GM12878 (cell line): ENCODE data around the gene COX6A2. TPM values are rescaled to one million over a fixed set of nuclear protein-coding genes. Genes with fewer than 3 reads are reported as not detected.

Experiments used
- ATAC-seq: fragments of 200-7000 bp; cut with Tn5 transposase; 3 replicates; pipeline ENCODE4 v1.9.1; 2020; ENCODE audit warnings: mild to moderate bottlenecking, moderate library complexity
- BruUV-seq: library from RNA; stranded (reverse); fragments of 400-500 nt; replicated peaks from 2 replicates; lab custom pipeline; 2021; lab: Mats Ljungman, UMichigan
- CTCF ChIA-PET: fragments of 300-600 bp; sonication (Branson Sonifier 250); formaldehyde crosslinking; extraction: SDS; loops from one replicate; lab custom pipeline; 2021; ENCODE audit warnings: inconsistent platforms; lab: Yijun Ruan, JAX
- POLR2A ChIA-PET: fragments of 350-600 bp; formaldehyde crosslinking; extraction: SDS; loops from one replicate; lab custom pipeline; 2021; ENCODE audit warnings: inconsistent platforms; lab: Charles Lee
- RAD21 ChIA-PET: fragments of 300-600 bp; sonication (Branson Sonifier 250); formaldehyde crosslinking; loops from one replicate; lab custom pipeline; 2023; ENCODE audit warnings: antibody characterized with exemption; ENCODE audit not compliant: unreplicated experiment; lab: Charles Lee
- SMC1A ChIA-PET: fragments of 300-600 bp; sonication (Branson Sonifier 250); formaldehyde crosslinking; loops from one replicate; lab custom pipeline; 2023; ENCODE audit not compliant: unreplicated experiment, uncharacterized antibody; lab: Charles Lee
- DNase-seq: peaks from one replicate; pipeline ENCODE4 v3.0.0-alpha.2; 2011; ENCODE audit warnings: low read depth, low spot score
- FAIRE-seq: peaks from 3 replicates; lab custom pipeline; 2011; peaks lifted over from hg19 to GRCh38; lab: Jason Lieb, UNC
- H2AFZ ChIP-seq: 2 replicates; pipeline ENCODE4 v1.6.0; 2011; ENCODE audit warnings: low read depth, low read length, control low read depth; ENCODE audit not compliant: control insufficient read depth
- H3K27ac ChIP-seq: 2 replicates; pipeline ENCODE4 v1.5.1; 2011; ENCODE audit warnings: control low read depth; ENCODE audit not compliant: control insufficient read depth, insufficient read depth
- H3K27me3 ChIP-seq, 2 experiments: replicated peaks in 1 of 2; 2 replicates each; pipeline versions ENCODE4 v1.6.0 to v1.6.1; 2011; ENCODE audit warnings: low read length in 1 of 2; ENCODE audit not compliant: control insufficient read depth in 2 of 2, insufficient read depth in 2 of 2
- H3K36me3 ChIP-seq, 2 experiments: 2 replicates each; pipeline ENCODE4 v1.5.1; 2011; ENCODE audit warnings: low read length in 1 of 2; ENCODE audit not compliant: control insufficient read depth in 2 of 2, insufficient read depth in 2 of 2
- H3K4me1 ChIP-seq: 2 replicates; pipeline ENCODE4 v1.6.1; 2011; ENCODE audit warnings: mild to moderate bottlenecking, low read length, moderate library complexity, mixed read lengths; ENCODE audit not compliant: control insufficient read depth, insufficient read depth
- H3K4me2 ChIP-seq: 2 replicates; pipeline ENCODE4 v1.6.0; 2011; ENCODE audit warnings: control low read depth; ENCODE audit not compliant: control insufficient read depth, insufficient read depth
- H3K4me3 ChIP-seq: fragments of 200-600 bp; sonication (generic); 2 replicates; pipeline ENCODE4 v1.5.1; 2016
- H3K79me2 ChIP-seq: 2 replicates; pipeline ENCODE4 v1.6.0; 2011; ENCODE audit warnings: low read length; ENCODE audit not compliant: control insufficient read depth, insufficient read depth
- H3K9ac ChIP-seq: 2 replicates; pipeline ENCODE4 v1.8.0; 2011; ENCODE audit warnings: low read length, control low read depth, mixed read lengths; ENCODE audit not compliant: control insufficient read depth, insufficient read depth
- H3K9me3 ChIP-seq: replicated peaks from 3 replicates; pipeline ENCODE4 v1.5.1; 2011; ENCODE audit warnings: mild to moderate bottlenecking, low read length; ENCODE audit not compliant: control insufficient read depth, insufficient read depth
- H4K20me1 ChIP-seq: 2 replicates; pipeline ENCODE4 v1.6.0; 2011; ENCODE audit not compliant: control insufficient read depth, insufficient read depth
- CREM ChIP-seq: IDR thresholded peaks from 2 replicates; pipeline ENCODE4 v1.6.1; 2014; ENCODE audit warnings: antibody characterized with exemption, low read depth
- CTCF ChIP-seq, 3 experiments: IDR thresholded peaks in 2 of 3; conservative IDR thresholded peaks in 1 of 3; 2 replicates each; pipeline ENCODE4 v1.5.1; 2011; ENCODE audit warnings: low read depth in 3 of 3, low read length in 3 of 3, mild to moderate bottlenecking in 3 of 3, control low read depth in 2 of 3, moderate library complexity in 2 of 3, inconsistent platforms in 1 of 3, mixed read lengths in 1 of 3; ENCODE audit not compliant: control insufficient read depth in 2 of 3, insufficient read depth in 1 of 3; ENCODE audit errors: extremely low read depth in 1 of 3
- ESRRA ChIP-seq: IDR thresholded peaks from 2 replicates; pipeline ENCODE4 v1.6.1; 2012; ENCODE audit warnings: mild to moderate bottlenecking, low read length, improper control_type of control experiment
- IKZF1 ChIP-seq: fragments of 450-650 bp; conservative IDR thresholded peaks from 2 replicates; pipeline ENCODE4 v1.6.1; 2017; ENCODE audit warnings: antibody characterized with exemption, mild to moderate bottlenecking
- IKZF2 ChIP-seq, 2 experiments: fragments of 450-650 bp; IDR thresholded peaks; 2 replicates each; pipeline ENCODE4 v1.6.1; 2017; ENCODE audit warnings: mild to moderate bottlenecking in 2 of 2, moderate library complexity in 2 of 2
- RAD21 ChIP-seq: IDR thresholded peaks from 2 replicates; pipeline ENCODE4 v1.6.1; 2011; ENCODE audit warnings: mild to moderate bottlenecking, low read depth, low read length, moderate library complexity; ENCODE audit not compliant: insufficient read depth
- SIN3A ChIP-seq: IDR thresholded peaks from 2 replicates; pipeline ENCODE4 v1.6.1; 2012; ENCODE audit warnings: low read depth, low read length, improper control_type of control experiment
- ZNF622 ChIP-seq: fragments of 450-650 bp; IDR thresholded peaks from 2 replicates; pipeline ENCODE4 v1.6.1; 2017; ENCODE audit warnings: mild to moderate bottlenecking, inconsistent platforms
- ZNF687 ChIP-seq: fragments of 450-650 bp; IDR thresholded peaks from 2 replicates; pipeline ENCODE4 v1.6.1; 2017; ENCODE audit warnings: mild to moderate bottlenecking, moderate library complexity
- WGBS: methylation state at CpG from one replicate; pipeline ENCODE4 v1.1.6; 2016; ENCODE audit warnings: low lambda C conversion rate; ENCODE audit not compliant: insufficient replicate concordance, insufficient coverage; ENCODE audit errors: missing lambda C conversion rate; 5-methylcytosine and 5-hydroxymethylcytosine counted together
- in situ Hi-C: fragments of 300-500 bp; cut with MboI; formaldehyde crosslinking; loops from 9 replicates; pipeline ENCODE4 v1.14.3; 2018; ENCODE audit warnings: mixed read lengths
- intact Hi-C: fragments of 100-400 bp; cut with micrococcal nuclease; formaldehyde crosslinking; loops from one replicate; pipeline ENCODE4 v1.14.2; 2022; ENCODE audit not compliant: unreplicated experiment
- polyA plus RNA-seq, 11 experiments: library from polyadenylated mRNA; depleted of rRNA in 4 of 11; unstranded in 6 of 11; stranded (reverse) in 5 of 11; fragments of >200 nt; fragmentation: Nextera tagmentation in 4 of 11; fragmentation: Illumina TruSeq in 1 of 11; extraction: Ambion mirVana in 4 of 11; extraction: Trizol in 1 of 11; gene quantifications; 1 replicate in 1 of 11; 2 replicates in 10 of 11; pipeline versions ENCODE4 v1.2.1 to v1.2.3, GENCODE V29; 2011 to 2016; ENCODE audit warnings: inconsistent platforms in 2 of 11, missing spikeins in 2 of 11, low read depth in 1 of 11
- total RNA-seq, 4 experiments: library from RNA; depleted of rRNA in 3 of 4; stranded (reverse); fragments of >200 nt in 3 of 4; fragmentation: Illumina TruSeq in 1 of 4; extraction: Trizol in 1 of 4; gene quantifications; 2 replicates each; pipeline versions ENCODE4 v1.2.1 to v1.2.3, GENCODE V29; 2013 to 2021
- TF ChIP-seq, protein P1 (sequence below): fragments of 450-650 bp; IDR thresholded peaks from 2 replicates; pipeline ENCODE4 v1.6.1; 2016; ENCODE audit warnings: mild to moderate bottlenecking

The COX6A2 gene
- total and polyA plus RNA-seq, 10 of the 15 experiments (the other 5 are each of a cell fraction or from before 2014, with no cell fraction given), result not detected

GRCh38 chr16:31451681-31452351, 23.7 kb upstream of the COX6A2 start:
- ATAC-seq (peak; percentile 84), DNase-seq (no peak), FAIRE-seq (no peak)
- H3K79me2 ChIP-seq, result peaks cover 12% of the 10 kb centered on the region
- H2AFZ ChIP-seq, result no peak overlapping the region
- ChIA-PET POLR2A (no interaction called here), SMC1A (interaction anchor here (0.8 to 1.6 kb wide), 4 partner anchors 9 to 67 kb away, joined by 3 to 5 read pairs (median 4); no protein-coding TSS in a partner anchor), RAD21 (interaction anchor here (1.2 kb wide), 1 partner anchor 415 kb away, joined by 3 read pairs; no protein-coding TSS in a partner anchor), CTCF (interaction anchor here (0.7 to 3.0 kb wide), 8 partner anchors 9 to 524 kb away, joined by 3 to 11 read pairs (median 3); partner anchors contain the start of genes KAT8 and ZNF843)
- H3K4me1 ChIP-seq, result peaks cover 8% of the 10 kb centered on the region
- peaks cover 5% of the 10 kb centered on the region; the same call in 1 of the 2 replicates for H4K20me1 ChIP-seq
- BruUV-seq, result no TSS peak
- H3K27me3 ChIP-seq, result no peaks in the 10 kb centered on the region
- H3K9ac ChIP-seq, result no peak overlapping the region
- no peaks in the 10 kb centered on the region for H3K36me3 ChIP-seq
- 74% methylated on average over 11 of the region's 11 CpGs for WGBS
- in situ Hi-C loops (no loop called here), intact Hi-C loops (no loop called here)
- TF ChIP-seq ESRRA (no peak), CREM (no peak), IKZF2 (IDR thresholded peaks at IDR 0.05) (0 out of 4 replicates have a peak, but pooled peaks of 1 of the 2 experiments have one; percentile 42), CTCF (IDR thresholded peaks at IDR 0.05 in 2 of 3, conservative IDR thresholded peaks at IDR 0.05 in 1 of 3; ENCODE audit: control insufficient read depth in 2 of 3, extremely low read depth in 1 of 3, insufficient read depth in 1 of 3, low read depth in 3 of 3, low read length in 3 of 3) (peak; percentile 21 to 55 (median 48)), ZNF622 (no peak), IKZF1 (0 out of 2 replicates have a peak, but pooled peaks have one; percentile 14), RAD21 (peak; percentile 20; the same call in 1 of the 2 replicates), ZNF687 (no peak), SIN3A (no peak)
- TF ChIP-seq, protein P1, sequence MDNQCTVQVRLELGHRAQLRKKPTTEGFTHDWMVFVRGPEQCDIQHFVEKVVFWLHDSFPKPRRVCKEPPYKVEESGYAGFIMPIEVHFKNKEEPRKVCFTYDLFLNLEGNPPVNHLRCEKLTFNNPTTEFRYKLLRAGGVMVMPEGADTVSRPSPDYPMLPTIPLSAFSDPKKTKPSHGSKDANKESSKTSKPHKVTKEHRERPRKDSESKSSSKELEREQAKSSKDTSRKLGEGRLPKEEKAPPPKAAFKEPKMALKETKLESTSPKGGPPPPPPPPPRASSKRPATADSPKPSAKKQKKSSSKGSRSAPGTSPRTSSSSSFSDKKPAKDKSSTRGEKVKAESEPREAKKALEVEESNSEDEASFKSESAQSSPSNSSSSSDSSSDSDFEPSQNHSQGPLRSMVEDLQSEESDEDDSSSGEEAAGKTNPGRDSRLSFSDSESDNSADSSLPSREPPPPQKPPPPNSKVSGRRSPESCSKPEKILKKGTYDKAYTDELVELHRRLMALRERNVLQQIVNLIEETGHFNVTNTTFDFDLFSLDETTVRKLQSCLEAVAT, result no peak
- no peaks in the 10 kb centered on the region for H3K9me3 ChIP-seq
- no peak overlapping the region for H3K4me2 ChIP-seq
- H3K27ac ChIP-seq, result no peak overlapping the region
- no peak overlapping the region for H3K4me3 ChIP-seq
